Endothelial cell of umbilical vein (primary cell): Measurements from ENCODE around the gene TPP2. TPM values are rescaled to one million over a fixed set of nuclear protein-coding genes. Genes with fewer than 3 reads are reported as not detected.

Source experiments
- Bru-seq: library from RNA; stranded (reverse); fragments of 400-500 nt; gene quantifications from one replicate; lab custom pipeline; 2021; lab: Mats Ljungman, UMichigan
- BruChase-seq, 2 experiments: library from RNA; stranded (reverse); fragments of 400-500 nt; gene quantifications; one replicate each; lab custom pipeline; 2021; lab: Mats Ljungman, UMichigan
- BruUV-seq: library from RNA; stranded (reverse); fragments of 400-500 nt; replicated peaks from 2 replicates; lab custom pipeline; 2021; lab: Mats Ljungman, UMichigan
- CTCF ChIA-PET: fragments of 300-600, 350-600 bp; sonication (Branson Sonifier 250); formaldehyde crosslinking; loops from one replicate; lab custom pipeline; 2021; ENCODE audit warnings: antibody characterized with exemption, inconsistent platforms; lab: Charles Lee
- POLR2A ChIA-PET: fragments of 300-600, 350-600 bp; sonication (Branson Sonifier 250); formaldehyde crosslinking; loops from one replicate; lab custom pipeline; 2021; ENCODE audit warnings: antibody characterized with exemption, inconsistent platforms; lab: Charles Lee
- DNase-seq: peaks from one replicate; pipeline ENCODE4 v3.0.0-alpha.2; 2011; ENCODE audit warnings: low read depth, low spot score
- FAIRE-seq: peaks from 2 replicates; lab custom pipeline; 2011; peaks lifted over from hg19 to GRCh38; lab: Jason Lieb, UNC
- H2AFZ ChIP-seq: 2 replicates; pipeline ENCODE4 v1.6.0; 2012; ENCODE audit warnings: low read depth, low read length, control low read depth, inconsistent platforms
- H3K27ac ChIP-seq: 2 replicates; pipeline ENCODE4 v1.5.1; 2011; ENCODE audit warnings: low read depth, mild to moderate bottlenecking, control low read depth, low read length, moderate library complexity; ENCODE audit not compliant: insufficient read depth
- H3K27me3 ChIP-seq, 2 experiments: 2 replicates each; pipeline versions ENCODE4 v1.6.0 to v1.6.1; 2011; ENCODE audit warnings: low read length in 2 of 2, mixed read lengths in 1 of 2; ENCODE audit not compliant: control insufficient read depth in 2 of 2, insufficient read depth in 2 of 2
- H3K36me3 ChIP-seq, 2 experiments: 2 replicates in 1 of 2; 3 replicates in 1 of 2; pipeline ENCODE4 v1.5.1; 2011; ENCODE audit warnings: low read length in 2 of 2, mild to moderate bottlenecking in 1 of 2, moderate library complexity in 1 of 2; ENCODE audit not compliant: control insufficient read depth in 2 of 2, insufficient read depth in 2 of 2; ENCODE audit errors: extremely low read depth in 1 of 2
- H3K4me1 ChIP-seq: 3 replicates; pipeline ENCODE4 v1.5.1; 2011; ENCODE audit warnings: mild to moderate bottlenecking, low read length; ENCODE audit not compliant: control insufficient read depth, insufficient read depth; ENCODE audit errors: extremely low read depth
- H3K4me2 ChIP-seq: 2 replicates; pipeline ENCODE4 v1.6.1; 2011; ENCODE audit warnings: low read length, control low read depth, mixed read lengths; ENCODE audit not compliant: insufficient read depth
- H3K4me3 ChIP-seq, 3 experiments: fragments of 200-600 bp in 1 of 3; sonication (generic), shearing (Covaris generic) in 1 of 3; replicated peaks in 1 of 3; 2 replicates each; pipeline ENCODE4 v1.5.1; 2011 to 2016; ENCODE audit warnings: control low read depth in 3 of 3, low read length in 3 of 3, mild to moderate bottlenecking in 2 of 3, inconsistent platforms in 1 of 3, low read depth in 1 of 3, moderate library complexity in 1 of 3; ENCODE audit not compliant: insufficient read depth in 1 of 3
- H3K79me2 ChIP-seq: 2 replicates; pipeline ENCODE4 v1.6.0; 2012; ENCODE audit warnings: low read length, inconsistent platforms; ENCODE audit not compliant: control insufficient read depth, insufficient read depth
- H3K9ac ChIP-seq: replicated peaks from 2 replicates; pipeline ENCODE3; 2011; ENCODE audit warnings: low read length, control low read depth; ENCODE audit not compliant: insufficient read depth; ENCODE audit errors: extremely low read depth
- H3K9me1 ChIP-seq: replicated peaks from 3 replicates; pipeline ENCODE4 v1.6.0; 2011; ENCODE audit warnings: mild to moderate bottlenecking, low read length; ENCODE audit not compliant: control insufficient read depth, insufficient read depth; ENCODE audit errors: extremely low read depth
- H3K9me3 ChIP-seq: replicated peaks from 2 replicates; pipeline ENCODE4 v1.5.1; 2012; ENCODE audit warnings: low read length, inconsistent platforms; ENCODE audit not compliant: control insufficient read depth, insufficient read depth
- H4K20me1 ChIP-seq: replicated peaks from 2 replicates; pipeline ENCODE3; 2011; ENCODE audit warnings: mild to moderate bottlenecking, low read length; ENCODE audit not compliant: control insufficient read depth, insufficient read depth; ENCODE audit errors: extremely low read depth
- GATA2 ChIP-seq: IDR thresholded peaks from 2 replicates; pipeline ENCODE4 v1.7.0; 2011; ENCODE audit warnings: low read depth, mild to moderate bottlenecking, moderate library complexity, mixed read lengths, low read length; ENCODE audit not compliant: insufficient read length, insufficient read depth
- JUN ChIP-seq: IDR thresholded peaks from 2 replicates; pipeline ENCODE4 v1.6.1; 2011; ENCODE audit warnings: borderline replicate concordance, low read depth; ENCODE audit not compliant: insufficient read length, insufficient read depth
- MAX ChIP-seq: IDR thresholded peaks from 2 replicates; pipeline ENCODE4 v1.6.1; 2011; ENCODE audit not compliant: insufficient read depth, insufficient read length
- MYC ChIP-seq: IDR thresholded peaks from one replicate; pipeline ENCODE4 v1.6.1; 2011; ENCODE audit warnings: mild to moderate bottlenecking, low read depth, low read length
- POLR2A ChIP-seq: IDR thresholded peaks from 2 replicates; pipeline ENCODE4 v1.6.1; 2012; ENCODE audit warnings: low read depth, mild to moderate bottlenecking, control low read depth, low read length
- POLR2AphosphoS5 ChIP-seq: IDR thresholded peaks from 2 replicates; pipeline ENCODE4 v1.6.1; 2012; ENCODE audit warnings: low read depth, mild to moderate bottlenecking, control low read depth, low read length, moderate library complexity; ENCODE audit not compliant: insufficient read depth
- dilution Hi-C: fragments of 300-500 bp; cut with MboI; formaldehyde crosslinking; loops from one replicate; pipeline ENCODE4 v1.15.0; 2019; ENCODE audit warnings: low sequenced_read_pairs; ENCODE audit not compliant: extremely low pct_ligation_motif_present
- intact Hi-C: fragments of 100-400 bp; cut with micrococcal nuclease; formaldehyde crosslinking; loops from one replicate; pipeline ENCODE4 v1.10.0; 2022
- long read RNA-seq: library from polyadenylated mRNA; stranded (forward); transcript quantifications from one replicate; pipeline ENCODE4 v2.0.0, GENCODE V29; 2021
- polyA minus RNA-seq, 3 experiments: library from RNA; depleted of rRNA, polyadenylated mRNA; stranded (reverse); fragments of >200 nt; gene quantifications; 1 replicate in 1 of 3; 2 replicates in 2 of 3; pipeline ENCODE4 v1.2.3, GENCODE V29; 2011
- polyA plus RNA-seq, 4 experiments: library from polyadenylated mRNA; depleted of rRNA in 3 of 4; stranded (reverse) in 3 of 4; unstranded in 1 of 4; fragments of >200 nt; gene quantifications; 2 replicates each; pipeline versions ENCODE4 v1.2.1 to v1.2.3, GENCODE V29; 2011 to 2012; ENCODE audit warnings: missing spikeins in 1 of 4
- total RNA-seq: library from RNA; stranded (reverse); gene quantifications from 2 replicates; pipeline ENCODE4 v1.2.3, GENCODE V29; 2021

Gene TPP2
- total RNA-seq (46.7 TPM in 2 replicates), polyA plus RNA-seq (7.8 and 11.5 TPM in 2 replicates), polyA minus RNA-seq (32.1 and 34.0 TPM in 2 replicates), Bru-seq, nascent RNA (percentile 90 among the genes with signal in this experiment), BruChase-seq, experiment 1, labeled RNA remaining after a 6-hour chase (percentile 82 among the genes with signal in this experiment), BruChase-seq, experiment 2, labeled RNA remaining after a 2-hour chase (percentile 92 among the genes with signal in this experiment)
- polyA plus RNA-seq (2011; cell fraction: cytosol; rRNA removed) = 14.4 and 15.5 TPM in 2 replicates
- 69.9 and 78.8 TPM in 2 replicates for polyA plus RNA-seq (2011; cell fraction: nucleus; rRNA removed)
- polyA plus RNA-seq (2012) = 33.5 and 36.7 TPM in 2 replicates
- 17.9 TPM for polyA minus RNA-seq (2011; cell fraction: cytosol; rRNA and poly(A)+ RNA removed)
- polyA minus RNA-seq (2011; cell fraction: nucleus; rRNA and poly(A)+ RNA removed) = 82.6 and 131 TPM in 2 replicates
- long read RNA-seq, full-length matches to known transcripts = 42 of 65 reads
- long read RNA-seq, partial matches to known transcripts = 15 of 65 reads
- long read RNA-seq, other reads (novel, unspliced or antisense) = 8 of 65 reads

- ChIA-PET CTCF (interaction anchor here (1.0 to 3.8 kb wide), 5 partner anchors 42 to 250 kb away, joined by 3 to 27 read pairs (median 15); partner anchors contain the start of gene ERCC5), POLR2A (interaction anchor here (1.0 to 1.6 kb wide), 4 partner anchors 9 to 249 kb away, joined by 3 to 6 read pairs (median 5); partner anchors contain the start of gene ERCC5)
- DNase-seq = peak; percentile 99
- H3K4me3 ChIP-seq = peak within 1 kb of the TSS; percentile 92 to 99 (median 97)
- no peaks in the 10 kb centered on the region for H3K36me3 ChIP-seq
- H3K4me2 ChIP-seq = peak within 1 kb of the TSS; percentile 98
- no peaks in the 10 kb centered on the region for H3K9me3 ChIP-seq
- peak within 1 kb of the TSS; percentile 68 for H2AFZ ChIP-seq
- peaks cover 32% of the 10 kb centered on the region for H3K4me1 ChIP-seq
- dilution Hi-C loops = loop anchor here (25.0 kb wide), 1 partner anchor 266 kb away; no protein-coding TSS in a partner anchor
- TF ChIP-seq JUN = no peak
- peak; percentile 84 for TF ChIP-seq POLR2A
- TF ChIP-seq MAX = peak; percentile 71
- peak; percentile 76 for TF ChIP-seq POLR2AphosphoS5
- TF ChIP-seq GATA2 = no peak
- TF ChIP-seq MYC = peak; percentile 65
- intact Hi-C loops = loop anchor here (1.0 to 2.0 kb wide), 6 partner anchors 52 to 249 kb away; partner anchors contain the start of gene TEX30
- H3K27me3 ChIP-seq = no peaks in the 10 kb centered on the region
- BruUV-seq = TSS peak; percentile 62
- H4K20me1 ChIP-seq = peaks cover 5% of the 10 kb centered on the region
- FAIRE-seq = peak; percentile 93
- no peaks in the 10 kb centered on the region for H3K9me1 ChIP-seq
- H3K27ac ChIP-seq = peak within 1 kb of the TSS; percentile 94
- H3K9ac ChIP-seq = peak within 1 kb of the TSS; percentile 96
- H3K79me2 ChIP-seq = peaks cover 42% of the 10 kb centered on the region
These were observed at the start of gene TPP2 for GRCh38 chr13:102596147-102597028. TPP2 (plus strand) TSS chr13:102596986; CDS start chr13:102597039, 53 bp downstream.
